ENCODE data around the gene HOATZ. TPM values are rescaled to one million over a fixed set of nuclear protein-coding genes. Genes with fewer than 3 reads are reported as not detected.

Gene HOATZ
- total and polyA plus RNA-seq, 2 of the 13 experiments (the other 11 are each of a cell fraction or from before 2014, with no cell fraction given): not detected

- no peak for TF ChIP-seq HNF1A (IDR thresholded peaks at IDR 0.05; ENCODE audit: low read depth)
- no peak for TF ChIP-seq HNF1A (CRISPR knock-in tag; IDR thresholded peaks at IDR 0.05; ENCODE audit: borderline replicate concordance)
- no peak for TF ChIP-seq NR0B2 (CRISPR knock-in tag; IDR thresholded peaks at IDR 0.05)
- no peak for TF ChIP-seq ZNF263 (CRISPR knock-in tag; IDR thresholded peaks at IDR 0.05)
- TF ChIP-seq SAFB2 (CRISPR knock-in tag; IDR thresholded peaks at IDR 0.05; ENCODE audit: borderline replicate concordance, low read depth): no peak
- no peak for TF ChIP-seq DMAP1 (CRISPR knock-in tag; IDR thresholded peaks at IDR 0.05)
Observed at GRCh38 chr11:111569476-111569875, 54.9 kb downstream of the HOATZ start (continued).

GRCh38 chr11:111570796-111571195 is 56.2 kb downstream of the HOATZ start:
- Histone ChIP-seq H3K79me2 (ENCODE audit: insufficient read depth, low read length) (no peaks in the 10 kb centered on the region), H3K9me3 (ENCODE audit: low read length) (no peaks in the 10 kb centered on the region), H3K4me1 (ENCODE audit: insufficient read depth, low read length) (peaks cover 62% of the 10 kb centered on the region), H3K9ac (ENCODE audit: insufficient read depth, low read depth, low read length) (no peak overlapping the region), H3K4me2 (ENCODE audit: low read depth, low read length) (no peak overlapping the region), H3K27me3 (ENCODE audit: control insufficient read depth in 1 of 2, insufficient read depth in 2 of 2, low read length in 2 of 2) (no peaks in the 10 kb centered on the region; a peak in 1 of 5 replicates), H3K36me3 (replicated peaks in 1 of 2; ENCODE audit: control insufficient read depth in 1 of 2, insufficient read depth in 2 of 2, low read length in 2 of 2) (no peaks in the 10 kb centered on the region), H3K27ac (ENCODE audit: extremely low read length, insufficient read depth, low read length) (no peak overlapping the region), H3K4me3 (replicated peaks in 1 of 3; ENCODE audit: insufficient read depth in 1 of 3, low read depth in 2 of 3, low read length in 3 of 3) (no peak overlapping the region), H2AFZ (ENCODE audit: low read length) (no peak overlapping the region), H4K20me1 (ENCODE audit: insufficient read depth, low read length) (no peaks in the 10 kb centered on the region)
- in situ Hi-C loops (cut with HindIII; ENCODE audit: extremely low pct_ligation_motif_present, low pct_unique_long_range_greater_than_20kb) (no loop called here), intact Hi-C loops (cut with micrococcal nuclease; ENCODE audit: unreplicated experiment) (no loop called here)
- no peak for TF ChIP-seq ZNF513 (CRISPR knock-in tag; conservative IDR thresholded peaks at IDR 0.05)
- ChIA-PET POLR2A (no interaction called here), CTCF (ENCODE audit: low intra/inter-chr PET ratio, low total read pairs) (no interaction called here)
- BruUV-seq (replicated peaks): no TSS peak
- FAIRE-seq (no peak), DNase-seq (ENCODE audit: low spot score) (no peak), ATAC-seq (no peak)
- 62% methylated on average over 6 of the region's 6 CpGs for WGBS (ENCODE audit: low lambda C conversion rate)
